ENCODE results near the gene CDC16. TPM values are rescaled to one million over a fixed set of nuclear protein-coding genes. Genes with fewer than 3 reads are reported as not detected.

CDC16 gene
- total RNA-seq (2022; extraction: Qiagen RNA extraction; ENCODE audit: low read depth) = 38.1 to 43.2 TPM (median 40.6 TPM) in 5 replicates

DNA sequence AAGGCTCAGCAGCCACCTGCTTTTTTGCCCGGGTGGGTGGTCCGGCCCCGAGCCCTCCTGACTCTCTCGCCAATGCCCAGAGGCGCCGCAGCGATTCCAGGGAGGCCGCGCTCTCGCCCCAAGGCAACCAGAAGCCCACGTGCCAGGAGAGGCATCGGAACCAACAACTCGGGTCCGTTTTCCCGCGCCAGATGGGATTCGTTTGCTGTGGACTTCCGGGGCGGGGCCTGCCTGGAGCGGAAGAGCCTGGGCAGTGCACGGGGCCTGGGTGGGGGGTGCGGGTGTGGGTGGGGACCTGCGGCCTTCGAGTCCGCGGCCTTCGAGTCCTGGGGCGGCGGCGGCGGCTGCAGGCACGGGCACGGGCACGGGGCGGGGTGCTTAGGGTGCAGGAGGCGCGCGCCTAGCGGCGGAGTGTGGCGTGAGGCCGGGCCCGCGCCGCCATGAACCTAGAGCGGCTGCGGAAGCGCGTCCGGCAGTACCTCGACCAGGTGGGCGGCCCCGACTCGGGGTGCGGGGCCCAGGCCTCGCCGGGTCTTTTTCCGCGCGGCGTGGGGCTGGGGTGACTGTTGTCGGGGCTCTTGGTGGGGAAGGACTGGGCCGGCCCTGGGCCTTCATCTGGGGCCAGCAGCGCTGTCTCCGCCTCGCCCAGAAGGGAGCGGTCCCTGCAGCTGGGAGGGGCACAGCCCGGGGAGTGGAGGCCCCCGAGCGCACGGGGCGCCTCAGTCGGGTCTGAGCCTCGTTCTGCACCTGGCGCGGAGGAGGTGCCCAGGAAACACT lies at the start of gene CDC16:
TSS of gene CDC16 (plus strand) at position 253 of the 777 bp plus-strand sequence. CDS start at position 441, 188 bp downstream.

GRCh38 chr13:114281351-114282040 lies 46.8 kb downstream of the CDC16 start, which contains the start of gene UPF3A:
Gene UPF3A, plus strand, starts transcription at chr13:114281601. Its CDS starts 39 bp downstream, at chr13:114281640.

DNA sequence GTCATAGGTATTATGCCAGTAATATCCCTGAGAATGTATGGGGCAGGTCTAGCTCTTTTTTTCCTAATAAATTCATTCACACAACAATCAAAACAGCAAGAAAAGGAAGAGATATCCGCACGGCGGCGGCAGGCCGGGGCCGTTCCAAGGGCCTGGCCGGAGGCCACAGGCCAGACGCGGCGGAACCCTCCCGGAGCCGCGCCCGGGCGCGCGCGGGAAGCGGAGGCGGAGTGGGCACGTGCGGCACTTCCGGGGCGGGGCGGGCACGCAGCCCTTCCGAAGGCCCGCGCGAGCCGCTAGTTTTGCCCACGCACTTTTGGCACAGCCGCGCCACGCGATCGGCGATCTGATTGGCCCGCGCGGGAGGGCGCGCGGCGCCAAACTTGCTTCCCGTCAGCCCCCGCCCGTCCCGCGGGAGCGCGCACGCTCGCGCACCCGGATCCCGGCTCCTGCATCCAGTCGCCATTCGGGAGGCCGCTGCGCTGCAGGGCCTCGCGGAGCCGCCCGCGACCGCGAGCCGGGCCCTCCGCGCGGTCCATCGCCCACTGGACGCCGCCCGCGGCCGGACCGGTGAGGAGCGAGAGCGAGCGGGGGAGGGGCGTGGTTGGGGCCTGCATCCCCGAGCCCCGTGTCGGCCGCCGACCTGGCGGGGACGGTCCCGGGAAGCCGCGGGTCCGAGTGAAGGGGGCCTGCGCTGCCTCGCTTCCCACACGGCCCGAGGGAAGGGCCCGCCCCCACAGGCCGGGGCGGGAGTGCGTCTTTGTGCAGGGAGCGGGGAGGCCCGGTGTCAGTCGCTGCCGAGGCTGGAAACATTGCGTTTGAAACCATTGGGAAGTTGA lies 79.6 kb downstream of the CDC16 start, which contains the start of gene CHAMP1:
TSS of gene CHAMP1 (plus strand) at position 430 of the 839 bp plus-strand sequence. CDS start 9,340 bp downstream, outside the sequence.

Other genes with a start within 250 kb of the CDC16 start
- 9.1 to 12.6 TPM (median 11.2 TPM) in 5 replicates for gene RASA3, start 102.3 kb upstream of the CDC16 start, total RNA-seq (2022; extraction: Qiagen RNA extraction; ENCODE audit: low read depth)
- not detected in 5 replicates for gene CFAP97D2, start 55.6 kb upstream of the CDC16 start, total RNA-seq (2022; extraction: Qiagen RNA extraction; ENCODE audit: low read depth)
- gene UPF3A, start 46.7 kb downstream of the CDC16 start, total RNA-seq (2022; extraction: Qiagen RNA extraction; ENCODE audit: low read depth) = 28.9 to 34.4 TPM (median 32.5 TPM) in 5 replicates
- 17.8 to 25.3 TPM (median 23.4 TPM) in 5 replicates for gene CHAMP1, start 79.6 kb downstream of the CDC16 start, total RNA-seq (2022; extraction: Qiagen RNA extraction; ENCODE audit: low read depth)